ENCODE measurements around the gene RAB20. TPM values are rescaled to one million over a fixed set of nuclear protein-coding genes. Genes with fewer than 3 reads are reported as not detected.
A peak's percentile ranks its signal among the peaks of the same experiment; 100 is the strongest.

The RAB20 gene
- total and polyA plus RNA-seq, 10 of the 15 experiments (the other 5 are each of a cell fraction or from before 2014, with no cell fraction given), result 0.48 to 33.1 (median 9.6) TPM

- TF ChIP-seq E2F8 (IDR thresholded peaks at IDR 0.05; ENCODE audit: low read depth, partially characterized antibody) (no peak), SREBF1 (IDR thresholded peaks at IDR 0.05; ENCODE audit: low read length) (no peak), GABPA (IDR thresholded peaks at IDR 0.05; ENCODE audit: low read depth) (0 out of 2 replicates have a peak, but pooled peaks have one; percentile 24), ATF3 (IDR thresholded peaks at IDR 0.05; ENCODE audit: borderline replicate concordance, extremely low read depth, low read depth, low read length) (no peak), RELA (IDR thresholded peaks at IDR 0.05; ENCODE audit: borderline replicate concordance, partially characterized antibody) (no peak), ASH2L (IDR thresholded peaks at IDR 0.05; ENCODE audit: borderline replicate concordance, low read depth) (no peak)
Observed at GRCh38 chr13:110475550-110476219, 85.8 kb downstream of the RAB20 start (continued).

GRCh38 chr13:110475117-110475516 lies 86.4 kb downstream of the RAB20 start:
- no peaks in the 10 kb centered on the region for H4K20me1 ChIP-seq (ENCODE audit: control insufficient read depth, insufficient read depth)
- intact Hi-C loops (cut with micrococcal nuclease; ENCODE audit: unreplicated experiment), result loop anchor here (10.0 kb wide), 2 partner anchors 440 to 570 kb away; partner anchors contain the start of gene ANKRD10
- H3K4me2 ChIP-seq (ENCODE audit: control insufficient read depth, insufficient read depth), result no peak overlapping the region
- BruUV-seq (replicated peaks), result no TSS peak
- POLR2A ChIA-PET, result interaction anchor here (0.6 kb wide), 1 partner anchor 87 kb away, joined by 7 read pairs; no protein-coding TSS in a partner anchor
- FAIRE-seq (no peak), ATAC-seq (no peak), DNase-seq (ENCODE audit: low read depth, low spot score) (no peak)
- CTCF ChIA-PET, result interaction anchor here (0.7 to 1.5 kb wide), 3 partner anchors 13 to 118 kb away, joined by 3 to 5 read pairs (median 3); no protein-coding TSS in a partner anchor
- no peaks in the 10 kb centered on the region for H3K36me3 ChIP-seq (ENCODE audit: control insufficient read depth in 2 of 2, insufficient read depth in 2 of 2, low read length in 1 of 2)
- in situ Hi-C loops (cut with MboI), result no loop called here
- no peak overlapping the region for H3K27ac ChIP-seq (ENCODE audit: control insufficient read depth, insufficient read depth)
- H3K9ac ChIP-seq (ENCODE audit: control insufficient read depth, insufficient read depth, low read length), result no peak overlapping the region
- no peak overlapping the region for H3K4me3 ChIP-seq
- SMC1A ChIA-PET (ENCODE audit: uncharacterized antibody, unreplicated experiment), result no interaction called here
- peaks cover 36% of the 10 kb centered on the region for H3K4me1 ChIP-seq (ENCODE audit: control insufficient read depth, insufficient read depth, low read length)
- H3K79me2 ChIP-seq (ENCODE audit: control insufficient read depth, insufficient read depth, low read length), result no peaks in the 10 kb centered on the region
- H3K27me3 ChIP-seq (replicated peaks in 1 of 2; ENCODE audit: control insufficient read depth in 2 of 2, insufficient read depth in 2 of 2, low read length in 1 of 2), result no peaks in the 10 kb centered on the region
- no peak overlapping the region for H2AFZ ChIP-seq (ENCODE audit: control insufficient read depth, low read depth, low read length)
- RAD21 ChIA-PET (ENCODE audit: unreplicated experiment), result no interaction called here
- WGBS (ENCODE audit: insufficient coverage, insufficient replicate concordance, low lambda C conversion rate, missing lambda C conversion rate), result 66% methylated on average over 9 of the region's 9 CpGs
- H3K9me3 ChIP-seq (replicated peaks; ENCODE audit: control insufficient read depth, insufficient read depth, low read length), result no peaks in the 10 kb centered on the region
- no peak for TF ChIP-seq ATF3 (IDR thresholded peaks at IDR 0.05; ENCODE audit: borderline replicate concordance, extremely low read depth, low read depth, low read length)
- no peak for TF ChIP-seq YBX1 (IDR thresholded peaks at IDR 0.05)
- TF ChIP-seq EP300 (IDR thresholded peaks at IDR 0.05; ENCODE audit: borderline replicate concordance in 1 of 2, control insufficient read depth in 1 of 2, low read depth in 2 of 2, low read length in 2 of 2), result no peak
- TF ChIP-seq CBX3 (IDR thresholded peaks at IDR 0.05; ENCODE audit: borderline replicate concordance, low read depth), result no peak
- TF ChIP-seq SREBF1 (IDR thresholded peaks at IDR 0.05; ENCODE audit: low read length), result no peak
- no peak for TF ChIP-seq DPF2 (IDR thresholded peaks at IDR 0.05)
- no peak for TF ChIP-seq ZNF384 (IDR thresholded peaks at IDR 0.05; ENCODE audit: borderline replicate concordance, low read depth, low read length)
- no peak for TF ChIP-seq ZBTB11 (CRISPR knock-in tag; IDR thresholded peaks at IDR 0.05)
- no peak for TF ChIP-seq JUND (IDR thresholded peaks at IDR 0.05; ENCODE audit: low read depth, low read length)
